SH-SY5Y (cell line): ENCODE data around the gene TMEM120B.

Experiments
- GATA2 ChIP-seq: IDR thresholded peaks from 2 replicates; pipeline ENCODE4 v1.6.1; 2011; ENCODE audit warnings: mild to moderate bottlenecking, low read depth, low read length
- GATA3 ChIP-seq: IDR thresholded peaks from 2 replicates; pipeline ENCODE4 v1.6.1; 2011; ENCODE audit warnings: low read depth, mild to moderate bottlenecking, low read length, moderate library complexity

DNA sequence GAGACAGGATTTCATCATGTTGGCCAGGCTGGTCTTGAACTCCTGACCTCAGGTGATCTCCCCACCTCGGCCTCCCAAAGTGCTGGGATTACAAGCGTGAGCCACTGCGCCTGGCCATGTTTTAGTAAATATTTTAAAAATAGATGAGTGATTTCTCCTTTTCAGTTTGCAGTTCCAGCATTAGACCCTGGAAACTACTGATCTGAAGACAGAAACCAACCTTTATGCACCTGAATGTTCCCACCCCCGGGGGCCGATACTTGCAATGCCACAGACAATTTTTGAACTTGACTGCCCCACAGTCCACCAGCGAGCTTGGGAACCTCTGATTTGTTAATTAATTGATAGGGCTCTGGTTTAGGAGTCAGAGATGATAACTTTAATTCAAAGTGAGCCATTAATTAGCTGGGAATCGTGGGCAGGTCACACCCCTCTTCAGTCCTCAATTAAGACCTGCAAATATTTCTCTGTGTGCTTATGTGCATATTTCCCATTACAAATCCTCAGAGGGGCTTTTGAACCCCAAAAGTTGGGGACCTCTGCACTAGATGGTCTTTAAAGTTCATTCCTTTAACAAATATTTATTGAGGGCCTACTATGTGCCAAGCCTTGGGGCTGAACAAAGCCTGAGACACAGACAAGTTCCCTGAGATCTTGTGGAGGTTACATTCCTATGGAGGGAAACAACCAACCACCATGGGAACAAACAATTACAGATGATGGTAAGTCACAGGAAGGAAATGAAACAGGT, 4.1 kb upstream of the TMEM120B start:
- TF ChIP-seq GATA2 (no peak), GATA3 (no peak)
